ENCODE measurements around the gene LAMC1.

The LAMC1 gene

GRCh38 chr1:183114441-183114840 is 91.2 kb downstream of the LAMC1 start:
- TF ChIP-seq CTCF (IDR thresholded peaks at IDR 0.05; ENCODE audit: extremely low read depth, missing control alignments), result no peak
- no peak for DNase-seq (ENCODE audit: low spot score)

- no peak for TF ChIP-seq CTCF (IDR thresholded peaks at IDR 0.05; ENCODE audit: extremely low read depth, missing control alignments)
- DNase-seq (ENCODE audit: low spot score), result no peak
Observed at GRCh38 chr1:183116416-183116815, 93.2 kb downstream of the LAMC1 start.

- DNase-seq (ENCODE audit: low spot score), result no peak
- TF ChIP-seq CTCF (IDR thresholded peaks at IDR 0.05; ENCODE audit: extremely low read depth, missing control alignments), result no peak
Observed at GRCh38 chr1:183121609-183122008, 98.4 kb downstream of the LAMC1 start.

GRCh38 chr1:183124259-183124658 is 101.0 kb downstream of the LAMC1 start:
- no peak for TF ChIP-seq CTCF (IDR thresholded peaks at IDR 0.05; ENCODE audit: extremely low read depth, missing control alignments)
- no peak for DNase-seq (ENCODE audit: low spot score)

- no peak for TF ChIP-seq CTCF (IDR thresholded peaks at IDR 0.05; ENCODE audit: extremely low read depth, missing control alignments)
- no peak for DNase-seq (ENCODE audit: low spot score)
Observed at GRCh38 chr1:183125279-183125999, 102.2 kb downstream of the LAMC1 start.

GRCh38 chr1:183126000-183126366 is 102.8 kb downstream of the LAMC1 start:
- no peak for DNase-seq (ENCODE audit: low spot score)
- TF ChIP-seq CTCF (IDR thresholded peaks at IDR 0.05; ENCODE audit: extremely low read depth, missing control alignments), result no peak

- DNase-seq (ENCODE audit: low spot score), result no peak
- TF ChIP-seq CTCF (IDR thresholded peaks at IDR 0.05; ENCODE audit: extremely low read depth, missing control alignments), result no peak
Observed at GRCh38 chr1:183126528-183126927, 103.3 kb downstream of the LAMC1 start.

All from GM20000 (cell line).